GM19463 (cell line): ENCODE results near the gene SLC26A1.

Experiments used
- ATAC-seq: cut with Tn5 transposase; IDR thresholded peaks from one replicate; pipeline ENCODE4 v1.9.1; 2021; ENCODE audit warnings: mild to moderate bottlenecking, moderate library complexity; ENCODE audit not compliant: unreplicated experiment

SLC26A1 gene, protein sequence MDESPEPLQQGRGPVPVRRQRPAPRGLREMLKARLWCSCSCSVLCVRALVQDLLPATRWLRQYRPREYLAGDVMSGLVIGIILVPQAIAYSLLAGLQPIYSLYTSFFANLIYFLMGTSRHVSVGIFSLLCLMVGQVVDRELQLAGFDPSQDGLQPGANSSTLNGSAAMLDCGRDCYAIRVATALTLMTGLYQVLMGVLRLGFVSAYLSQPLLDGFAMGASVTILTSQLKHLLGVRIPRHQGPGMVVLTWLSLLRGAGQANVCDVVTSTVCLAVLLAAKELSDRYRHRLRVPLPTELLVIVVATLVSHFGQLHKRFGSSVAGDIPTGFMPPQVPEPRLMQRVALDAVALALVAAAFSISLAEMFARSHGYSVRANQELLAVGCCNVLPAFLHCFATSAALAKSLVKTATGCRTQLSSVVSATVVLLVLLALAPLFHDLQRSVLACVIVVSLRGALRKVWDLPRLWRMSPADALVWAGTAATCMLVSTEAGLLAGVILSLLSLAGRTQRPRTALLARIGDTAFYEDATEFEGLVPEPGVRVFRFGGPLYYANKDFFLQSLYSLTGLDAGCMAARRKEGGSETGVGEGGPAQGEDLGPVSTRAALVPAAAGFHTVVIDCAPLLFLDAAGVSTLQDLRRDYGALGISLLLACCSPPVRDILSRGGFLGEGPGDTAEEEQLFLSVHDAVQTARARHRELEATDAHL

DNA sequence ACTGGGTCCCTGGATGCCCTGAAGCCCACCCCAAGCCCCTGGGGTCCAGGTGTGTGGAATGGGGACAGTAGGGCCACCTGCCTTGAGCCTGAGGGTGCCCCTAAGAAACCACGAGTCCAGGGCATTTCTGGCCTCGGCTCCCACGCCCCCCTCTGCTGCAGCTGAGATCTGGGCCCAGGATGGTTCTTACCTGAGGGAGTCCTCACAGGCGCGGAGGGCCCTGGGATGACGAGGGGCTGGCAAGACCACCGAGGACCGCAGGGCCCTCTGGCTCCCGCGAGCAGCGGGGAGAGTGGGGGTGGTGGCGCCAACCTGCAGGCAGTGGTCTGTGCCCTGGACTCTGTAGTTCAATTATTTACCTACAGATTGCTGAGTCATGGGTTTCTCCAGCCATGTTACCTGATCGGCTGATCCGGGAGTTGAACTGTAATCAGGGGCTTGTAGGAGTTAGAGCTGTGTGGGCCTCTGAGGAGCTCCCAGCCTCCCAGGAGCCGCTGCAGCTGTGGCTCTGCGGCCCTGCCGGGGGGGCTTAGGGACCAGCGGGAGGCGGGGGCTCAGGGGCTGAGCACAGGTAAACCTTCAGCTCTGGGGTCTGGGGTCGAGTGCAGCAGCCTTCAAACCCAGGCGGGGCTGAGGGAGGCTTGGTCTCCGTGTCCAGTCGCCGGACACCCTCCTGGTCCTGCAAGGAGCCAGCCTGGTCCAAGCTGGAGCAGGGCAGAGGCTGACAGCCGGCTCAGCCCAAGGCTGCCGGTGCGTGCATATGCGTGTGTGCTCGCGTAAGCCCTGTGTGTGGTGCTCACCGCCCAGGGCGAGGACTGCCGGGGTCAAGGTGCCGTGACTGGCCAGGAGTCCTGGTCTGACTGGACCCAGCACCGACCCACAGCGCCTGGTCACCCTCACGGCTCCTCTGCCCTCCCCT, at the start of gene SLC26A1:
TSS of gene SLC26A1 (minus strand) at position 294 of the 919 bp plus-strand sequence. CDS start 1,701 bp downstream, outside the sequence.
- no peak for ATAC-seq

DNA sequence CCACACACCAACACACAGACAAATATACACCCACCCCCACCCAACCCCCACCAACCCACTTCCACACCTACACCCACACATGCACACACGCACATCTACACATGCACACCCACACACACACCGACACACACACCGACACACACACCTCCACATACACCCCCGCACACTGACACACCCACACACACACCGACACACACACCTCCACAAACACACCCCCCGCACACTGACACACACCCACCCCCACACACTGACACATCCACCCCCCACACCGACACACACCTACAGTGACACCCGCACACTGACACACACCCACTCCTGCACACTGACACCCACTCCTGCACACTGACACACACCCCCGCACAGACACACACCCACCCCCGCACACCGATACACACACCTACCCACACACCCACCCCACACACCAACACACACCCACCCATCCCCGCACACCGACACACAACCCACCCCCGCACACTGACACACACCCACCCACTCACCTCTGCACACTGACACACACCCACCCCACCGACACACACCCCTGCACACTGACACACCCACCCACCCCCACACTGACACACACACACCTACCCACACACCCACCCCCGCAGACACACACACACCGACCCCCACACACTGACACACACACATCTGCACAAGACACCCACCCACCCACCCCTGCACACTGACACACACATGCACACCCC, 49.3 kb upstream of the SLC26A1 start:
- no peak for ATAC-seq

DNA sequence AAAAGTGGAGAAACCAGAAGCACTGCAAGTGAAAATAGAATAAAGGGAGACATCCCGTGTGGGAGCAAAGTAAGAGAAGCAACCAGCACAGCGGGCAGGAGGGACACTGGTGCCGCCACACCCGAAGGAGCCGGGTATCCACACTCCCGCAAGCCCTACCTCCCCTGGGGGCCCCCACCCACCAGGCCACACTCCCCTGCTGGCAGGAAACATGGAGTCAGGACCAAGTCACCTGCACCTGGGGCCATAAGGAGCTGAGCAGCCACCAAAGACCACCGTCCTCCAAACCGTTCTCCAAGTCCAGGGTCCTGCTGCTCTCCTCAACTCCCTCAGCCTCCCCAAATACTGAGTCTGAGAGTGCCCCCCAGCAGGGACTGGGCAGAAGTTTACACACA, 48.7 kb upstream of the SLC26A1 start:
- no peak for ATAC-seq

DNA sequence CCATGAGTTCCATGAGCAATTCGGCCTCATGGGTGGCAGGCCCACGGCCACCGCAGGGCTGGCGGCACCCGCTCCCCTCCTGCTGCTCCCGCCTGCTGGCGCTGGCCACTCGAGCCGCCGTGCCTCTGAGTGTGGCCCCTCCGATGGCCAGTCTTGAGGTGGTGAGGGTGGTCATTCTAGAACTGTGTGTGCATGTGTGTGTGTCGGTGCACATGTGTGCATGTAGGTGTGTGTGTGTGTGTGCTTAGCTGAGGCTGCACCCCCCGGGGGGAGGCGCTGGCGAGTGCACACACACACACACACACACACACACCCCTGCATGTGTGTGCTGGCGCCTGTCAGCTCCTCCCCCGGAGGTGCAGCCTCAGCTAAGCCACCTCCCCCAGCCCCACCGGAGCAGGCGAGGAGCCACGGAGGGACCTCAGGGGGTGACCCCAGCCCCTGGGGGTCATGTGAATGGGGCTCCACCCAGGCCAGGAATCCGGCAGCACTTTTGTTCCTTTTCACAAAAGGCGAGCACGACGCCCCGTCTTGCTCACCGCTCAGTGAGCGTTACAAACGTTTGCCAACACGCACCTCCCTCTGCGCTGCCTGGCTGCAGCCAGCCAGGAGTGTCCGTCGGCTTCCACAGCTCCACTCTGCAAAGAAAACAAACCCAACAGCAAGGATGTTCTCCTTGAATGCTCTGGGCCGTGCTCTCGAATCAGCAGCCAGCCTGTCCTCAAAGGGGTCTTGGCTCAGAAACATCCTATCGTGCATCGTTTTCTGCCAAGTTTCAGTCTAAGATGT, 48.1 kb upstream of the SLC26A1 start:
- ATAC-seq: no peak

DNA sequence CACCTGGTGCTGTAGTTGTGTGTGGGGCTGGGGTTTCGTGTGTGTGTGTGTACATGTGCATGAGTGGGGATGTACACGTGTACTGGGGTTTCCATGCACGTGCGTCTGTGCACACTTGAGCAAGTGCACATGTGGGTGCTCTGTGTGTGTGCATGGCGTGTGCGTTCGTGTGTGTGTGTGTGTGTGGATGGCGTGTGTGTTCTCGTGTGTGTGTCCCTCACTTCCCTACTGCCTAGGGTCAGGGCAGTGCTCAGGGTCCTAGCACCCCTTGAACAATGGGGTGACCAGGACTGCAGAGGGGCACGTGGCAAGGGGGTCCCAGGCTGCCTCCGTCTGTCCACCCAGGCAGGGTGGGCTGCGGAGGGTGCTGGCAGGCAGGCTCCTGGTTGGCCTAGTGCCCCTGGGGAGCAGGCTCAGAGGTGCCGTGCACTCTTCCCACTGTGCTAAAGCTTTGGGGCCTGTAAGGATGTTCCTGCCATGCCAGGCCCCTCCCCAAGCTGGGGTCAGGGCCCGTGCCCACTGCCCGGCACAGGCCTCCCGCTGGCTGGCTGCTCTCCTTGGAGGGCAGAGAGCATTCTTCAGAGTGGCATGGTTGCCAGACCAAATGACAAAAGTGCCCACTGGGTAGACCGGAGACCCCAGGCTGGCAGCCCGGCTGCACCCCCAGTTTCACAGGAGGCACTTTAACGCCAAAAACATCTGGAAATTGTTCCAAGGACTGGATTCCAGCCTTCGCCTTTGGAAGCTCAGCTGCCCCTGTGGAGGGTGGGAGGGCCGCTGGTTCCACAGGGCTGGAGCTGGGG, 47.3 kb upstream of the SLC26A1 start:
- ATAC-seq: no peak

DNA sequence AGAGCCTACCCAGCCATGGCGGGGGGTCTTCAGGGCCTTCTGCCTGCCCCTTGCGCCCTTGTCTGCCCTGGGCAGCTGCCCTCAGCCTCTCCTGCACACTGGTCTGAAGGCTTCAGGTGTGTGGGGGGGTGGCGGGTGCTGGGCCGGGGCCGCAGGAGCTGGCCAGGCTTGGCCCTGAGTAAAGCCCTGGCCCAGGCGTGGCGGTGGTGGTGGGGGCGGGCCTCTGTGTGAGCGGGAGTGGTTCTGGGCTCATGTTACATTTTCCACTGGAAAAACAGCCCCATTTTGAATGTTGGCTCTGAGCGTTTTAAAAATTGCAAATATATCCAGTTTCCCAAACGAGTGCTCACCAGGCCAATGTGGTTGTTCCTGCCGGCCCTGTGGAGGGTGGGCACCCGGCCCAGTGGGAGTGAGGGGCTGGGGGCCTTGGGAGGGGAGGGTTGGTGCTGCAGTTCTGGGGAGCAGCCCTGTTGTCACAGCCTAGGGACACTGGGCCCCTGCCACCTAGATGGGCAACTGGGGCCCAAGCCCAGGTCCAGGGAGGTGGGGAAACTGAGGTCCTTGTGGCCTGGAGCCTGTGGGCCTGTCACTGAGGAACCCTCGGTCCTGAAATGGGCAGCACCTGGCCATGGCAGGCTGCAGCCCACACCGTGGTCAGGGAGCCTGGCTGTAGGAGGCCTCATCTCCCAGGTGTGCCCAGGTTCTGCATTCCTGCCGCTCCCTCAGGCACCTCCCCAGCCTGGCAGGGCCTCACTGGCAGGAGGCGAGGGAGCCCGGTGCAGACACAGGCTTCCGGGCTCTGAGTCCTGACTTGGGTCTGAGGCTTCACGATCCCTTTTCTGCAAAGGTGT, 46.5 kb upstream of the SLC26A1 start:
- ATAC-seq: no peak

DNA sequence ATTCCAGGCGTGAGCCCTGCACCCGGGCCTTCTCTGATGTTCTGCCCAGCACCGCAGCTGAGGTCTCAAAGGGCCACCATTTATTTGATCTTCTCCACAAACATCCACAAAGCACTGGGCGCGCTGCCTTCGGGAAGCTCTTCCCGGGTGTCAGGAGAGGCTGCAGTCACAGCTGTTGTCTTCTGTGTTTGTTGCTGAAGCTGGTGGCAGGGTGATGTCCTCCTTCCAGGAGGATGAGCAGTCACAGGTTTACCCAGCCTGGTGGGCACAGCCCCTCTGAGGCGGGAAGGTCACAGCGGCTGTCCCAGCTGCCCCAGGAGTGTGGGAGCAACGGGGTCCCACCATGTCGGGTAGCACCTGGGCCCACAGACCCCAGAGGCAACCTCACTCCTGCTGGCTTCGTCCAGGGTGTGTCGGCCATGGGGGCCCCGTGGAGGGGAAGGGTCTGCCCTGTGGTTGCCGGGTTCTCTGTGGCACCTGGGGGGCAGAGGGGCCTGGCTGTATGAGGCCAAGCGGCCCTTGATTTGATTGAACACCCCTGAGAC, 45.8 kb upstream of the SLC26A1 start:
- ATAC-seq: no peak

DNA sequence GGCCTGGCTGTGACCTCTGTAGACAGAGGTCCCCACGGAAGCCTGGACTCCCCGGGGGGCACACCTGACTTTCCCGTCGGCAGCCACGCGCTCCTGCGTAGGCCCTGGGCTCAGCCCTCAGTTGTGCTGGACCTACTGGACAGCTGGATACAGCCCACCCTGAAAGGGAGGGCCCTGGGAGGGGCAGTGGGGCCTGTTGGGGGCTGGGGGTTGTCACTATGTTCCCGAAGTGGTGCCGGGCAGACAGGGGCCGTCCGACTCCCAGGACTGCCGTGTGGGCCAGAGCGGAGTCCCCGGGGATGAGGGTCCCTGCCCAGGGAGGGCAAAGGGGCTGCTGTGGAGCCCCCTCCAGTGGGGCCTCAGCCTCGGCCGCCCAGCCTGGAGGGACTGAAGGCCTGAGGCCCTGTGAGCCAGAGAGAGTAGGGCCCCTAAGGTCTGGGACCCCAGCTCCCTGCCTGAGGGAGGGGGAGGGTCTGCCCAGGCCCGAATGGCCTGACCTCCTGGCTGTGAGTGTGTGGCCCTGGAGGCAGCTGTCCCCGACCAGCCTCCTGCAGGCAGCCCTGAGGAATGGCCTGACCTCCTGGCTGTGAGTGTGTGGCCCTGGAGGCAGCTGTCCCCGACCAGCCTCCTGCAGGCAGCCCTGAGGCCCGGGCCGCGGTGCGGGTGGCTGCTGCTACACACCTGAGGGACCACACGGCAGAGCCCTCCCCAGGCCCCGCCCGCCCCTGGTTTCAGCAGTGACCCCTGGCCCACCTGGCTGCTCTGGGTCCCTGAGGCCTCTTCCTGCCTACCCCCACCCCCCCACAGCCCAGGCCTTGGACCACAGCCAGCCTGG, 44.0 kb upstream of the SLC26A1 start:
- ATAC-seq: no peak

DNA sequence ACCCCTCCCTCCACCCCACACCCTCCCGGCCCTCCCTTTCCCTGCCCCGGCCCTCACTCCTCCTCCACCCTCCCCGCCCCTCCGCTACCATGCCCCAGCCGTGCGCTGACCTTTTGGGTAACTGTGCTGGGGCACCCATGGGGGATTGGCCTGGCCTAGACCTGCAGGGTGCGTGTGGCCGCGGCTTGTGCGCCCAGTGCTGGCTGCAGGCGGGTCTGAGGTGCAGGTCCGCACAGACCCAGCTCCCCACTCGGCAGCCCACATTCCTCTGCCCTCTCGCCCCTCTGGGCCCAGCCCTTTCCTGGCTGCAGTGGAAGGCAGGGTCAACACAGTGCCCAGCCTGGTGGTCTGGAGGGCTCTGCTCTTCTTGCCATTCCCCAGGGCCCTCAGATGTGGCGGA, 42.9 kb upstream of the SLC26A1 start:
- no peak for ATAC-seq

DNA sequence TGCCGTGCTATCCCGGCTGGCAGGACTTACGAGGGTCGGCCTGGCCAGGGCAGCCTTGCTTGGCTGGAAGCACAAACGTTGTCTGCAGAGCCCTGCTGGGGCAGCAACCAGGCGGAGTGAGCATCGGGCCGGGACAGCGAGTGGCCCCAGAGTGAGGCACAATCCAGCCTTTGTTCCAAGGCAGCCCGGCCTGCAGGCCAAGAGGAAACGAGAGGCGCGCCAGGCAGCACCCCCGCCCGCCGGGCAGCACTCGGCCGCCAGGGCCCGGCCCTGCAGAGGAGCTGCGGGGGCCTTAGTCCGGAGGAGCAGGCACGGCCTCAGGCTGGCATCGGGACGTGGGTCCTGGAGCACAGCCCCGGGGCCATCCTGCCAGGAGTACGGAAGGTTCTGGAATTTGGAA, 42.3 kb upstream of the SLC26A1 start:
- no peak for ATAC-seq

DNA sequence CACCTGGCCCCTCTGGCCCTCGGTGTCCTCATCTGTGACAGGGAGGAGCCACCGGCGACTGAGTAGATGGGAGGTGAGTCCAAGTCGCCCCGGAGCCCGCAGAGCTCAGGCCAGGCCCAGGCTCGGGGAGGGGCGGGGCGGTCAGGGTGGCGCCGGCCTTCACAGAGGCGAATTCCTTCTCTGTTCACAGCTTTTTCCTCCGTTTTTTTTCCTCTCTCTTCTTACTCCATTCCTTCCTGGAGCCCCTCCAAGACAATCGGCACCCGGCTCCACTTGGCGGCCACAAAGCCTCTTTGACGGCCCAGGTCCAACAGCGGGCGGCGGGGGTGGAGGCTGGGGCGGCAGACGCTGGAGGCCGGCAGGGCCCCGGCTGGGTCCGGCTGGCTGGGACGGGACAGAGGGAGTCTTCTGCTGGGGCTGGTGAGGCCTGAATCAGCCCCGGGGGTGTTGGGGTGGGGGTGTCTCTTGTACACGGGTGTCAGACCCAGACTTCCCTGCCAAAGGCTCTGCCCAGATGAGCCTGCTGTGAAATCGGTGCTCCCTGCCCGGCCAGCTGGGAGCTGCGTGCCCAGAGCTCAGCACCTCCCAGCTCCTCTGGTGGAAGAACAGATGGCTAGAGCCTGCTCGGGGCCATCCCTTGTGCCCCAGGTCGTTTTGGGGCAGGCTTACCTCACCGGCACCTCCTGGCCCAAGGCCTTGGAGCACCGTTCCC, 40.8 kb upstream of the SLC26A1 start:
- ATAC-seq: no peak

DNA sequence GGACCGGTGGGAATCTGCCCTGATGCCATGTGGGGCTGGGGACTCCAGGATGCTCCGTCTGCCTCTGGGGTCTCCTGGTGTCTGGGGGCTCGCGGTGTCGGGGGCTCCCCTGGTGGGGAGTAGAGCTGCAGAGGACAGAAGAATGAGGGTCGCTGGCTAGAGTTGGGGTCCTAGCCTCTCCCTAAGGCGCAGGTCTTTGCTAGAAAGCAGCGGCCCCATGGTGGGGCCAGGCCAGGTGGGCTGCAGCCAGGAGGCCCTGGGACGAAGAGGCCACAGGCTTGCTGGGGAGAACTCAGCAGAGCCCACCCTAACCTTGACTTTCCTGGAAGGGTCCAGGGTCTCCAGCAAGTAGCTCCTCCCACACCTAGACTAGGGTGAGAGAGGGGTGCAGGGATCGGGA, 39.7 kb upstream of the SLC26A1 start:
- no peak for ATAC-seq

DNA sequence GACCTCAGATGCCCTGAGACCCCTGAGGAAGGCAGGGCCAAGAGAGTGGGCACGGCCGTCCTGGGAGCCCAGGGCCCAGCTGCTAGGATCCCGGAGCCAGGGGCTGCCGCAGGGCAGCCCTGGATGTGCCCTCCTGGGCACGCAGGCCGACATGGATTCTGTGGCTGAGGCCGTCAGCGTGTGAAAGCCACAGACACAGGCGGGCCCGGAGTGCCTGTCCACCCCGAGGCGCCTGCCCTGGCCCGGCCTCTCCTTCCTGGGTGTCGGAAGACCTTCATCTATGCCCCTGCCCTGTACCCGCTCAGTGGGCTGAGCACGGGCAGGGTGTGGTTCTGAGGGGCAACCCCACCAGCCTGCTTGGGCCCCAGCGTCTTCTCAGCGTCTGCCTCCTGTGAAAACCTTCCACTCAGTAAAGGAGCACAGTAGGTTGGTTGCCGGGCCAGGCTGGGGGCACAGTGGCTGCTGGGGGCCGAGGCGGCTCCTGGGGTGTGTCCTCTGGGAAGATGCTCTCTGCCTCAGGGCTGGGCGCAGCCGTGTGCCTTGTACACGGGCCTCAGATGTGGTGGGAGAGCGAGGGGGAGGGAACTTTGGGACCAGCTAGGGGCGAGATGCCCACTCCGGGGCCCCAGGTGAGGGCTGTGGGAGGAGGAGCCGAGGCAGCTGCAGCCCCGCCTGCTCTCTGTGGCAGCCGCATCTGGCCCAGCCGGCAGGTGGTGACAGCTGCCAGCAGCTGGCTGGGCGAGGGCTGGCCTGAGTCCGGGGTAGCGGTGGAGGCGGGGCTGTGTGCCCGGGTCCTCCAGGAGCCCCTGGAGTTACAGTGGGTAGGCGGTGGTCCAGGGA, 39.0 kb upstream of the SLC26A1 start:
- no peak for ATAC-seq

DNA sequence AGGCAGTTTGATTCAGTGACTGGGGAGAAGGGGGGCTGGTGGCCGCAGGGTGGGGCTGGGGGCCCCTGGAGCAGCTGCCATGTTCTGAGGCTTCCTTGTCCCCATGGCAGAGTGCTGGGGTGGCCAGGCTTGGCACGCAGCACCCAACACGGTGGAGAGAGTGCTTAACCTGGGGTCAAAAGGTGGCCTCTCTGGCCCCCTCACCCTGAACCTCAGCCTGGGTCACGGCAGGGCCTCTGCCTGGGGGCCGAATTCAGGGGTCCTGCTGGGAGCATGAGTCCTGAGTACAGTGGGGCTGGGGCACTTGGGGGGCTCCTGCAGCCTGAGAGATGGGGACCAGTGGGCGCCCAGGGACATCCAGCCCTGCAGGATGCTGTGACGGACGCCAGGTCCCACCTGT, 38.1 kb upstream of the SLC26A1 start:
- ATAC-seq: no peak

DNA sequence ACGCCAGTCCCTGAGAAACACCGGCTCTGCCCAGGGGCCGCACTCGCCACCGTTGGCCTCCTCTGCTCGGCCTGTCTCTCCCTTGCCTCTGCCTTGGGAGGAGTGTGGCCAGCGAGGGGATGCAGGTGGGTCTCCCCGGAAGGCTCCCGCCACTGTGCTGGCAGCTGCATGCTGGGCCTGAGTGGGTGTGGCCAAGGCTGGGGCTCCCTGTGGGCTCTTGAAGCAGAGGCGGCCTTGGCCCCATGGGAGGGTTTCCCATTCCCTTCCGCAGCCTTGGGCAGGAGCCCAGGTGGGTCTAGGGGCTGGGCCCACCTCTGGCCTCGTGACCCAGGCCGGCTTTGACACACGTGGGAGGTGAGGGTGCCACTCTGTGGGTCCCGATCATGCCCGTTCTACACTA, 37.4 kb upstream of the SLC26A1 start:
- no peak for ATAC-seq

DNA sequence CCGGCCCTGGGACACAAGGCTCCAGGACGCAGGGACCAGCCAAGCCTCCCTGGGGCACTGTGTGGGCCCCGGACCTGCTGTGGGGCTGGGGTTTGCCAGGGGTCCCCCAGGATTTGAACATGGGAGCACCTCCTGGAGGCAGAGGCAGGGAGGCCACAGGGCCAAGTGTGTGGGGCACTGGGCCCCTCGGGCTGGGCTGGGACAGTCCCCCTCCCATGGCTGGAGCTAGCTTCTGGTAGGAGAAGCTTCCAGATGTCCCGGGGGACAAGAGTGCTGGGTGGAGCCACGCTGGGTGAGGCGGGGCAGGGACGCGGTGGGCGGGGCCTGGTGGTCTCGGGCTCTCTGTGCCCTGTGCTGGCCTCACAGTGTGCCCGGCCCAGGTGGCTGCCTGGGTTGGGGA, 36.8 kb upstream of the SLC26A1 start:
- ATAC-seq: no peak
